HepG2 (cell line): ENCODE data around the gene ARPIN. TPM values are rescaled to one million over a fixed set of nuclear protein-coding genes. Genes with fewer than 3 reads are reported as not detected.

Experiments
- ATAC-seq: fragments of 200-7000 bp; cut with Tn5 transposase; 3 replicates; pipeline ENCODE4 v1.9.1; 2020; ENCODE audit warnings: mild to moderate bottlenecking, moderate library complexity
- BruUV-seq: library from RNA; stranded (reverse); fragments of 400-500 nt; replicated peaks from 2 replicates; lab custom pipeline; 2021; lab: Mats Ljungman, UMichigan
- CTCF ChIA-PET: fragments of 300-600 bp; formaldehyde crosslinking; extraction: SDS; loops from one replicate; lab custom pipeline; 2021; ENCODE audit warnings: low total read pairs, inconsistent platforms, low intra/inter-chr PET ratio; lab: Yijun Ruan, JAX
- POLR2A ChIA-PET: fragments of 350-600 bp; sonication (Branson Sonifier 250); formaldehyde crosslinking; loops from one replicate; lab custom pipeline; 2020; ENCODE audit warnings: antibody characterized with exemption, inconsistent platforms; lab: Yijun Ruan, JAX
- DNase-seq: peaks from one replicate; pipeline ENCODE4 v3.0.0-alpha.2; 2015; ENCODE audit warnings: low spot score
- FAIRE-seq: peaks from 3 replicates; lab custom pipeline; 2011; peaks lifted over from hg19 to GRCh38; lab: Jason Lieb, UNC
- H2AFZ ChIP-seq: one replicate; pipeline ENCODE4 v1.6.1; 2011; ENCODE audit warnings: low read length, inconsistent platforms
- H3K27ac ChIP-seq: fragments of 300-600 bp; 3 replicates; pipeline ENCODE4 v1.8.0; 2011; ENCODE audit warnings: mixed run types, mild to moderate bottlenecking, mixed read lengths, low read length, inconsistent platforms; ENCODE audit not compliant: insufficient read depth; ENCODE audit errors: extremely low read length
- H3K27me3 ChIP-seq, 2 experiments: fragments of 200-600 bp in 1 of 2; 2 replicates in 1 of 2; 3 replicates in 1 of 2; pipeline versions ENCODE4 v1.6.0 to v1.8.0; 2011; ENCODE audit warnings: low read length in 2 of 2, mild to moderate bottlenecking in 2 of 2, moderate library complexity in 2 of 2, inconsistent platforms in 1 of 2; ENCODE audit not compliant: insufficient read depth in 2 of 2, control insufficient read depth in 1 of 2
- H3K36me3 ChIP-seq, 2 experiments: fragments of 200-600 bp in 1 of 2; replicated peaks in 1 of 2; 2 replicates in 1 of 2; 3 replicates in 1 of 2; pipeline versions ENCODE4 v1.5.1 to v1.8.0; 2011; ENCODE audit warnings: low read length in 2 of 2, inconsistent platforms in 1 of 2; ENCODE audit not compliant: insufficient read depth in 2 of 2, control insufficient read depth in 1 of 2
- H3K4me1 ChIP-seq: 2 replicates; pipeline ENCODE4 v1.5.1; 2012; ENCODE audit warnings: low read length, inconsistent platforms; ENCODE audit not compliant: insufficient read depth
- H3K4me2 ChIP-seq: 2 replicates; pipeline ENCODE4 v1.6.0; 2011; ENCODE audit warnings: low read depth, low read length, inconsistent platforms
- H3K4me3 ChIP-seq, 3 experiments: fragments of 200-600 bp in 1 of 3; sonication (generic), shearing (Covaris generic) in 1 of 3; replicated peaks in 1 of 3; 2 replicates each; pipeline ENCODE4 v1.5.1; 2011 to 2016; ENCODE audit warnings: low read length in 3 of 3, inconsistent platforms in 2 of 3, low read depth in 2 of 3, mild to moderate bottlenecking in 2 of 3, control low read depth in 1 of 3, mixed read lengths in 1 of 3; ENCODE audit not compliant: insufficient read depth in 1 of 3
- H3K79me2 ChIP-seq: one replicate; pipeline ENCODE4 v1.6.1; 2011; ENCODE audit warnings: low read length, inconsistent platforms; ENCODE audit not compliant: insufficient read depth
- H3K9ac ChIP-seq: 2 replicates; pipeline ENCODE4 v1.6.0; 2011; ENCODE audit warnings: mild to moderate bottlenecking, low read depth, low read length, inconsistent platforms; ENCODE audit not compliant: insufficient read depth
- H3K9me3 ChIP-seq: 2 replicates; pipeline ENCODE4 v1.5.1; 2012; ENCODE audit warnings: mild to moderate bottlenecking, low read length
- H4K20me1 ChIP-seq: 2 replicates; pipeline ENCODE4 v1.6.0; 2011; ENCODE audit warnings: inconsistent platforms, mild to moderate bottlenecking, low read length, moderate library complexity; ENCODE audit not compliant: insufficient read depth
- FOXJ3 ChIP-seq: sonication (generic); formaldehyde crosslinking; IDR thresholded peaks from 2 replicates; pipeline ENCODE4 v1.4.0; 2020; ENCODE audit warnings: missing genetic modification reagents, mild to moderate bottlenecking, borderline replicate concordance
- HNF1B ChIP-seq: sonication (generic); formaldehyde crosslinking; IDR thresholded peaks from 2 replicates; pipeline ENCODE4 v1.5.1; 2020; ENCODE audit warnings: mild to moderate bottlenecking, moderate library complexity, missing genetic modification reagents
- HNRNPH1 ChIP-seq: fragments of 200-400 bp; formaldehyde crosslinking; optimal IDR thresholded peaks from 2 replicates; pipeline ENCODE3; 2017; ENCODE audit warnings: mild to moderate bottlenecking, low read depth, low read length
- HNRNPLL ChIP-seq: fragments of 200-400 bp; formaldehyde crosslinking; IDR thresholded peaks from 2 replicates; pipeline ENCODE4 v1.6.1; 2017; ENCODE audit warnings: mild to moderate bottlenecking, low read depth, low read length; ENCODE audit not compliant: poor library complexity, severe bottlenecking
- KLF11 ChIP-seq: IDR thresholded peaks from 2 replicates; pipeline ENCODE4 v1.6.1; 2016; ENCODE audit warnings: missing compliant biosample characterization
- KMT2B ChIP-seq: IDR thresholded peaks from 2 replicates; pipeline ENCODE4 v1.6.1; 2016; ENCODE audit warnings: missing genetic modification reagents, missing compliant biosample characterization
- MBD4 ChIP-seq: IDR thresholded peaks from 2 replicates; pipeline ENCODE4 v1.6.1; 2012; ENCODE audit warnings: low read length, inconsistent platforms, borderline replicate concordance
- MIER3 ChIP-seq: IDR thresholded peaks from 2 replicates; pipeline ENCODE4 v1.6.1; 2016; ENCODE audit warnings: missing compliant biosample characterization, borderline replicate concordance
- PLRG1 ChIP-seq: fragments of 450-650 bp; conservative IDR thresholded peaks from 2 replicates; pipeline ENCODE4 v1.6.1; 2016
- SIN3A ChIP-seq: IDR thresholded peaks from 2 replicates; pipeline ENCODE4 v1.6.1; 2011; ENCODE audit warnings: low read depth, mild to moderate bottlenecking, control low read depth, low read length, borderline replicate concordance
- TAF1 ChIP-seq: sonication (generic); formaldehyde crosslinking; IDR thresholded peaks from 2 replicates; pipeline ENCODE4 v1.4.0; 2020; ENCODE audit warnings: missing genetic modification reagents
- TAF15 ChIP-seq: fragments of 200-400 bp; formaldehyde crosslinking; IDR thresholded peaks from one replicate; pipeline ENCODE4 v1.6.1; 2018; ENCODE audit warnings: mild to moderate bottlenecking, low read depth, low read length; ENCODE audit not compliant: poor library complexity, severe bottlenecking
- THYN1 ChIP-seq: sonication (generic); formaldehyde crosslinking; IDR thresholded peaks from 2 replicates; pipeline ENCODE4 v1.8.1; 2023; ENCODE audit warnings: low read depth, mild to moderate bottlenecking, moderate library complexity, missing genetic modification reagents, borderline replicate concordance
- ZNF335 ChIP-seq: sonication (generic); formaldehyde crosslinking; IDR thresholded peaks from 2 replicates; pipeline ENCODE4 v1.4.0; 2020; ENCODE audit warnings: missing genetic modification reagents
- ZNF451 ChIP-seq: sonication (generic); formaldehyde crosslinking; IDR thresholded peaks from 2 replicates; pipeline ENCODE4 v1.5.0; 2020; ENCODE audit warnings: mild to moderate bottlenecking, missing genetic modification reagents
- ZNF770 ChIP-seq: sonication (generic); formaldehyde crosslinking; IDR thresholded peaks from 2 replicates; pipeline ENCODE4 v1.5.0; 2020; ENCODE audit warnings: mild to moderate bottlenecking, missing genetic modification reagents
- ZNF788 ChIP-seq: sonication (generic); formaldehyde crosslinking; IDR thresholded peaks from 2 replicates; pipeline ENCODE4 v1.5.0; 2020; ENCODE audit warnings: mild to moderate bottlenecking, missing genetic modification reagents, borderline replicate concordance
- WGBS: methylation state at CpG from one replicate; pipeline ENCODE4 v1.1.6; 2017; ENCODE audit warnings: low lambda C conversion rate; 5-methylcytosine and 5-hydroxymethylcytosine counted together
- in situ Hi-C: cut with HindIII; loops from 2 replicates; pipeline ENCODE4 v1.10.0; 2017; ENCODE audit warnings: low pct_unique_long_range_greater_than_20kb; ENCODE audit not compliant: extremely low pct_ligation_motif_present
- intact Hi-C: fragments of 100-400 bp; cut with micrococcal nuclease; formaldehyde crosslinking; loops from one replicate; pipeline ENCODE4 v1.10.0; 2022; ENCODE audit not compliant: unreplicated experiment
- polyA plus RNA-seq, 8 experiments: library from polyadenylated mRNA; depleted of rRNA in 3 of 8; stranded (reverse) in 7 of 8; unstranded in 1 of 8; fragments of >200 nt; fragmentation: Illumina TruSeq in 4 of 8; extraction: Trizol in 4 of 8; gene quantifications; 2 replicates each; pipeline versions ENCODE4 v1.2.1 to v1.2.3, GENCODE V29; 2011 to 2016; ENCODE audit warnings: low read depth in 4 of 8, missing spikeins in 1 of 8, mixed read lengths in 1 of 8; ENCODE audit not compliant: insufficient read depth in 1 of 8
- total RNA-seq, 5 experiments: library from RNA; depleted of rRNA; stranded (reverse); fragments of >200 nt; fragmentation: Illumina TruSeq; extraction: Trizol; gene quantifications; 2 replicates each; pipeline ENCODE4 v1.2.3, GENCODE V29; 2016; ENCODE audit warnings: low read depth in 1 of 5

Gene ARPIN
- total and polyA plus RNA-seq, 2 of the 13 experiments (the other 11 are each of a cell fraction or from before 2014, with no cell fraction given): 2.8 to 5.0 TPM

GRCh38 chr15:89903858-89904130, 9.0 kb downstream of the ARPIN start:
- POLR2A ChIA-PET: no interaction called here
- BruUV-seq: no TSS peak
- DNase-seq: no peak
- WGBS: 100% methylated on average over 4 of the region's 11 CpGs
- no peak overlapping the region for H3K27ac ChIP-seq
- no peak overlapping the region for H3K4me3 ChIP-seq
- H3K4me1 ChIP-seq: peaks cover 14% of the 10 kb centered on the region
- in situ Hi-C loops (no loop called here), intact Hi-C loops (no loop called here)
- no peak overlapping the region for H3K4me2 ChIP-seq
- no peaks in the 10 kb centered on the region for H4K20me1 ChIP-seq
- no peak for FAIRE-seq
- H3K27me3 ChIP-seq: no peaks in the 10 kb centered on the region
- no peak overlapping the region for H2AFZ ChIP-seq
- TF ChIP-seq ZNF451 (CRISPR knock-in tag) (no peak), FOXJ3 (no peak), KLF11 (CRISPR knock-in tag) (no peak), ZNF788 (no peak), MIER3 (CRISPR knock-in tag) (no peak), THYN1 (no peak), TAF15 (no peak), ZNF335 (CRISPR knock-in tag) (no peak), SIN3A (no peak), MBD4 (no peak)
- no peak overlapping the region for H3K9ac ChIP-seq
- no peak for ATAC-seq
- no peaks in the 10 kb centered on the region; a peak in 1 of 5 replicates for H3K36me3 ChIP-seq
- no peaks in the 10 kb centered on the region for H3K9me3 ChIP-seq
- no peaks in the 10 kb centered on the region for H3K79me2 ChIP-seq
- CTCF ChIA-PET: no interaction called here

- H3K4me2 ChIP-seq: no peak overlapping the region
- ChIA-PET POLR2A (no interaction called here), CTCF (no interaction called here)
- in situ Hi-C loops (no loop called here), intact Hi-C loops (no loop called here)
- WGBS: 96% methylated on average over 12 of the region's 15 CpGs
- no peaks in the 10 kb centered on the region; a peak in 1 of 5 replicates for H3K36me3 ChIP-seq
- no peak overlapping the region for H3K4me3 ChIP-seq
- no peaks in the 10 kb centered on the region for H4K20me1 ChIP-seq
- no TSS peak for BruUV-seq
- FAIRE-seq (no peak), ATAC-seq (no peak), DNase-seq (no peak)
- H3K9me3 ChIP-seq: no peaks in the 10 kb centered on the region
- no peaks in the 10 kb centered on the region for H3K79me2 ChIP-seq
- H3K4me1 ChIP-seq: peaks cover 19% of the 10 kb centered on the region
- H3K27me3 ChIP-seq: no peaks in the 10 kb centered on the region
- H2AFZ ChIP-seq: no peak overlapping the region
- no peak overlapping the region for H3K27ac ChIP-seq
- H3K9ac ChIP-seq: no peak overlapping the region
- TF ChIP-seq HNRNPLL (no peak), KMT2B (CRISPR knock-in tag) (no peak), PLRG1 (no peak), HNF1B (CRISPR knock-in tag) (no peak), ZNF770 (CRISPR knock-in tag) (no peak), TAF1 (CRISPR knock-in tag) (no peak), HNRNPH1 (no peak)
Measured at GRCh38 chr15:89903015-89903857, 9.5 kb downstream of the ARPIN start.
